ENCODE results near the gene FKBP7.

DNA sequence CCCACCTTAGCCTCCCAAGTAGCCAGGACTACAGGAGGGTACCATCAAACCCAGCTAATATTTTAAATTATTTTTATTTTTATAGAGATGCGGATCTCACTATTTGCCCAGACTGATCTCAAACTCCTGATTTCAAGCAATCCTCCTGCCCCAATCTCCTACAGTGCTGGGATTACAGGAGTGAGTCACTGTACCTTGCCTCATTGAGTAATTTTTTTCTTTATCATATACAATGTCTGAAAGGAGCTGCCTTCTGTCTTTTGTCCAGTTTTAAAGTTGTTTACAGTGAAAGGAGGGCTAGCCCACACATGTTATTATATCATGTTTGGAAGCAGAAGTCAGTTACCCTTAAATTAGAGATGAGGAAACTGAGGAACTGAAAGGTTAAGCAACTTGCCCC, 60.0 kb downstream of the FKBP7 start:
- TF ChIP-seq, protein P1, sequence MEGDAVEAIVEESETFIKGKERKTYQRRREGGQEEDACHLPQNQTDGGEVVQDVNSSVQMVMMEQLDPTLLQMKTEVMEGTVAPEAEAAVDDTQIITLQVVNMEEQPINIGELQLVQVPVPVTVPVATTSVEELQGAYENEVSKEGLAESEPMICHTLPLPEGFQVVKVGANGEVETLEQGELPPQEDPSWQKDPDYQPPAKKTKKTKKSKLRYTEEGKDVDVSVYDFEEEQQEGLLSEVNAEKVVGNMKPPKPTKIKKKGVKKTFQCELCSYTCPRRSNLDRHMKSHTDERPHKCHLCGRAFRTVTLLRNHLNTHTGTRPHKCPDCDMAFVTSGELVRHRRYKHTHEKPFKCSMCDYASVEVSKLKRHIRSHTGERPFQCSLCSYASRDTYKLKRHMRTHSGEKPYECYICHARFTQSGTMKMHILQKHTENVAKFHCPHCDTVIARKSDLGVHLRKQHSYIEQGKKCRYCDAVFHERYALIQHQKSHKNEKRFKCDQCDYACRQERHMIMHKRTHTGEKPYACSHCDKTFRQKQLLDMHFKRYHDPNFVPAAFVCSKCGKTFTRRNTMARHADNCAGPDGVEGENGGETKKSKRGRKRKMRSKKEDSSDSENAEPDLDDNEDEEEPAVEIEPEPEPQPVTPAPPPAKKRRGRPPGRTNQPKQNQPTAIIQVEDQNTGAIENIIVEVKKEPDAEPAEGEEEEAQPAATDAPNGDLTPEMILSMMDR (conservative IDR thresholded peaks at IDR 0.05 in 1 of 2, IDR thresholded peaks at IDR 0.05 in 1 of 2; ENCODE audit: low read depth in 1 of 2, low read length in 2 of 2), result no peak
- TF ChIP-seq EZH2 (IDR thresholded peaks at IDR 0.05; ENCODE audit: low read length, missing control alignments), result no peak

Data from fibroblast of lung (primary cell).